A673 (cell line): ENCODE data around the gene LIX1L. TPM values are rescaled to one million over a fixed set of nuclear protein-coding genes. Genes with fewer than 3 reads are reported as not detected.
A peak's percentile ranks its signal among the peaks of the same experiment; 100 is the strongest.

ENCODE experiments used
- BruUV-seq: library from RNA; stranded (reverse); fragments of 400-500 nt; replicated peaks from 2 replicates; lab custom pipeline; 2021; lab: Mats Ljungman, UMichigan
- CTCF ChIA-PET: fragments of 300-600 bp; sonication (Branson Sonifier 250); formaldehyde crosslinking; loops from one replicate; lab custom pipeline; 2022; ENCODE audit warnings: antibody characterized with exemption; lab: Charles Lee
- POLR2A ChIA-PET: fragments of 300-600 bp; sonication (Branson Sonifier 250); formaldehyde crosslinking; loops from one replicate; lab custom pipeline; 2022; ENCODE audit warnings: antibody characterized with exemption; ENCODE audit not compliant: low non-redundant PET; lab: Charles Lee
- DNase-seq: peaks from one replicate; pipeline ENCODE4 v3.0.0-alpha.2; 2015; ENCODE audit warnings: low spot score
- H3K27ac ChIP-seq: fragments of 200-600 bp; sonication (generic); 2 replicates; pipeline ENCODE4 v1.5.1; 2016; ENCODE audit warnings: mixed run types, low read depth, mild to moderate bottlenecking, mixed read lengths, antibody characterized with exemption, low read length; ENCODE audit not compliant: poor library complexity, severe bottlenecking
- H3K27me3 ChIP-seq: fragments of 200-600 bp; sonication (generic); replicated peaks from 2 replicates; pipeline ENCODE4 v1.6.1; 2017; ENCODE audit warnings: mixed run types, low read depth, mild to moderate bottlenecking, mixed read lengths, antibody characterized with exemption, low read length; ENCODE audit not compliant: insufficient read depth, poor library complexity
- H3K36me3 ChIP-seq: fragments of 200-600 bp; sonication (generic); 2 replicates; pipeline ENCODE4 v1.6.1; 2016; ENCODE audit warnings: mixed run types, mild to moderate bottlenecking, mixed read lengths, antibody characterized with exemption, low read length; ENCODE audit not compliant: insufficient read depth, poor library complexity, severe bottlenecking
- H3K4me1 ChIP-seq: fragments of 200-600 bp; sonication (generic); 2 replicates; pipeline ENCODE4 v1.6.1; 2017; ENCODE audit warnings: mixed run types, mild to moderate bottlenecking, mixed read lengths, antibody characterized with exemption, low read length; ENCODE audit not compliant: insufficient read depth, poor library complexity, severe bottlenecking
- H3K4me3 ChIP-seq: fragments of 200-600 bp; sonication (generic); 2 replicates; pipeline ENCODE4 v1.5.1; 2016; ENCODE audit warnings: low read depth, mixed run types, mild to moderate bottlenecking, mixed read lengths, low read length; ENCODE audit not compliant: poor library complexity, severe bottlenecking
- H3K9me3 ChIP-seq: fragments of 200-600 bp; sonication (generic); 2 replicates; pipeline ENCODE4 v1.6.1; 2016; ENCODE audit warnings: mixed run types, low read depth, mild to moderate bottlenecking, mixed read lengths, antibody characterized with exemption, low read length; ENCODE audit not compliant: poor library complexity, severe bottlenecking
- EZH2 ChIP-seq: fragments of 200-600 bp; sonication (generic); IDR thresholded peaks from 2 replicates; pipeline ENCODE4 v1.6.1; 2017; ENCODE audit warnings: borderline replicate concordance, low read depth, mild to moderate bottlenecking, mixed read lengths, antibody characterized with exemption, low read length; ENCODE audit not compliant: poor library complexity, severe bottlenecking
- intact Hi-C: fragments of 100-400 bp; cut with micrococcal nuclease; formaldehyde crosslinking; loops from one replicate; pipeline ENCODE4 v1.10.0; 2022; ENCODE audit not compliant: unreplicated experiment
- total RNA-seq: library from RNA; stranded (reverse); gene quantifications from 2 replicates; pipeline ENCODE4 v1.2.3, GENCODE V29; 2021
- TF ChIP-seq, protein P1 (sequence below): fragments of 300-800, 200-600 bp; sonication (generic); conservative IDR thresholded peaks from 2 replicates; pipeline ENCODE4 v1.5.1; 2017; ENCODE audit warnings: low read depth, mild to moderate bottlenecking, antibody characterized with exemption, low read length, moderate library complexity, mixed read lengths

LIX1L gene
- total RNA-seq, 1 experiment from 2014 or later = 40.1 TPM

DNA sequence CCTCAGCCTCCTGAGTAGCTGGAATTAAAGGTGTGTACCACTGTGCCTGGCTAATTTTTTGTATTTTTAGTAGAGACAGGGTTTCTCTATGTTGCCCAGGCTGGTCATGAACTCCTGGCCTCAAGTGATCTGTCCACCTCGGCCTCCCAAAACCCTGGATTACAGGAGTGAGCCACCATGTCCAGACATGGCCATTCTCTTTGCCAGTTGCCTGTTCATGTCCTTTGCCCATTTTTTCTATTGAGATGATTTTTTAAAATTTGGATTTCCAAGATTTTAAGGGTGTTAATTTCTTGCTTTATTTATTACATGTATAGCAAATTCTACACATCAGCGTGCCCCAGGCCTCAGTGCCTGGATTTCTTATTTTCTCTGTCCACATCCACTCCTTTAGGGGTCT is 9.5 kb upstream of the LIX1L start:
- ChIA-PET CTCF (no interaction called here), POLR2A (no interaction called here)
- no peaks in the 10 kb centered on the region for H3K27me3 ChIP-seq
- TF ChIP-seq EZH2 = no peak
- TF ChIP-seq, protein P1, sequence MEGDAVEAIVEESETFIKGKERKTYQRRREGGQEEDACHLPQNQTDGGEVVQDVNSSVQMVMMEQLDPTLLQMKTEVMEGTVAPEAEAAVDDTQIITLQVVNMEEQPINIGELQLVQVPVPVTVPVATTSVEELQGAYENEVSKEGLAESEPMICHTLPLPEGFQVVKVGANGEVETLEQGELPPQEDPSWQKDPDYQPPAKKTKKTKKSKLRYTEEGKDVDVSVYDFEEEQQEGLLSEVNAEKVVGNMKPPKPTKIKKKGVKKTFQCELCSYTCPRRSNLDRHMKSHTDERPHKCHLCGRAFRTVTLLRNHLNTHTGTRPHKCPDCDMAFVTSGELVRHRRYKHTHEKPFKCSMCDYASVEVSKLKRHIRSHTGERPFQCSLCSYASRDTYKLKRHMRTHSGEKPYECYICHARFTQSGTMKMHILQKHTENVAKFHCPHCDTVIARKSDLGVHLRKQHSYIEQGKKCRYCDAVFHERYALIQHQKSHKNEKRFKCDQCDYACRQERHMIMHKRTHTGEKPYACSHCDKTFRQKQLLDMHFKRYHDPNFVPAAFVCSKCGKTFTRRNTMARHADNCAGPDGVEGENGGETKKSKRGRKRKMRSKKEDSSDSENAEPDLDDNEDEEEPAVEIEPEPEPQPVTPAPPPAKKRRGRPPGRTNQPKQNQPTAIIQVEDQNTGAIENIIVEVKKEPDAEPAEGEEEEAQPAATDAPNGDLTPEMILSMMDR = no peak
- H3K9me3 ChIP-seq = peaks cover 5% of the 10 kb centered on the region
- intact Hi-C loops = no loop called here
- H3K27ac ChIP-seq = no peak overlapping the region
- no peak for DNase-seq
- no peak overlapping the region for H3K4me3 ChIP-seq
- peaks cover 16% of the 10 kb centered on the region for H3K4me1 ChIP-seq
- BruUV-seq = no TSS peak
- H3K36me3 ChIP-seq = no peaks in the 10 kb centered on the region

DNA sequence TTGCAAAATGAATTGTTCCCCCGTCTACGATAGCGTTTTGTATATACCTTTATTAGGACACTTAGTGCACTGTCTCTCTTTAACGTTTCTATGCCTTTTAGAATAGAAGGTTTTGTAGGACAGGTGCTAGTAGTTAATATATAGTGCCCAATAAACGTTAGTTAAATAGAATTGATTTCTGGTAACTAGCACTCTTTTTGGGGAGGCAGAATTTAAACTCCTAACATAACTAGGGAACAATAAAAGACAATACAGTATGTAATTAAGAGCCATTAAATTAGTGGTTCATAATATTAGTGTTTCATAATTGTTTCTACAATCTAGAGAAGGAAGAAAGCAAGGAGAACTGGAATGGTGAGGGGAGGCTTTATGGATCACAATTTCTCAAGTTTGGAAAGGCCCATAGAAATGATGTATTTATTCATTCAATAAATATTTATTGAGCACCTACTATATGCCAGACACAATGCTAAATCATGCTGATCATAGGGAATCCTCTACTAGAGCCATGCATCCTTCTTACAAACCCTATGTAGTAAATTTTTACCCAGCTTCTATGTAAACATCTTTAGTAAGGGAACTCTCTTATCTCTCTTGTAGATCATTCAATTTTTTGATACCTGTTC is 7.4 kb upstream of the LIX1L start:
- peak overlapping the region; percentile 78 for H3K27ac ChIP-seq
- CTCF ChIA-PET = interaction anchor here (1.0 to 1.5 kb wide), 4 partner anchors 12 to 73 kb away, joined by 3 to 8 read pairs (median 4); no protein-coding TSS in a partner anchor
- BruUV-seq = no TSS peak

DNA sequence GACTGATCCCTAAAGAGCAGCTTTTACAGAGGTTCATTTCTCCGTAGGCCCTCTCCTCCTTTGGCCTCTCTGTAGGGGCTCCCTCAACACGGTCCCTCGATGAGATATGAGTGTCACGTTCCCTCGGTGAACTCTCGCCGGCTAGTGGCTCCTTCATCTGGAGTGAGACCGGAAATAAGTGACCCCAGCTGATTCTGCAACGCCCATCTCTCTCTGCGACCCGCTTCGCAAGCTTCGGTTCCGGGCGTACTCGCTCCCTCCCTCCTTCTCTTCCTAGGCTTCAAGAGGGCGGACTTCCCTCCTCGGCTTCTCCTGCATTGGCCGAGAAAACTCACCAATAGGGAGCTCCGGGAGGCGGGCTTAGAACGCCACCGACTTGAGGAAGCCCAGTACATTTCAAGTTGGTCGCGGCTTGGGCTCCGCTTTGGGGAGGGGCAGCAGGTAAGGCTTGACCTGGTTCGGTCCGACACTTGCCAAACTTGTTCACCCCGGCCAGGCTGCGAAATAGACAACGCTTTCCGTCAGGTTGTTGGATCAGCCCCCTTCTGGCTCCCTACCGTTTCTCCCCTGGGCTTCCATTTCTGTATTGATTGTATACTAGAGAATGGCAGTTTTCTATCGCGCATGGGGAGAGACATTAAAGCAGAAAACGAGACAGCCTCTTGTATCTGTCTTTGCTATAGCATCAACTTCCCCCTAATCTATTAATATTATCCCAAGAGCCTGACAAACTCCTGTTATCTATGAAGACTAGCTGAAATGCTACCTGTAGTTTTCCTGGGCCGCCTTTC is 6.7 kb upstream of the LIX1L start, which contains the start of the genes ANKRD34A and POLR3GL:
ANKRD34A (minus strand) TSS at position 248 of the 791 bp plus-strand sequence. CDS start 2,816 bp downstream, outside the sequence.
POLR3GL (plus strand) TSS at position 363 of the 791 bp plus-strand sequence. CDS start 10,176 bp downstream, outside the sequence.
- ChIA-PET CTCF (interaction anchor here (0.9 to 1.5 kb wide), 5 partner anchors 13 to 119 kb away, joined by 3 to 8 read pairs (median 3); partner anchors contain the start of gene NUDT17), POLR2A (interaction anchor here (0.5 to 1.1 kb wide), 3 partner anchors 11 to 106 kb away, joined by 3 to 7 read pairs (median 3); partner anchors contain the start of gene RBM8A)
- Histone ChIP-seq H3K4me3 (peak within 1 kb of the TSS; percentile 71), H3K4me1 (peaks cover 24% of the 10 kb centered on the region), H3K36me3 (no peaks in the 10 kb centered on the region), H3K9me3 (peaks cover 5% of the 10 kb centered on the region), H3K27me3 (no peaks in the 10 kb centered on the region), H3K27ac (peak within 1 kb of the TSS; percentile 78)
- TF ChIP-seq EZH2 = no peak
- TF ChIP-seq, protein P1 = no peak
- intact Hi-C loops = loop anchor here (5.0 kb wide), 1 partner anchor 37 kb away; the partner anchor contains the start of gene RBM8A
- TSS peak; percentile 78 for BruUV-seq
- DNase-seq = peak; percentile 95

More for the DNA sequence above, 7.4 kb upstream of the LIX1L start:
- peaks cover 5% of the 10 kb centered on the region for H3K9me3 ChIP-seq
- peak overlapping the region; percentile 59 for H3K4me3 ChIP-seq
- H3K36me3 ChIP-seq = no peaks in the 10 kb centered on the region
- no peaks in the 10 kb centered on the region for H3K27me3 ChIP-seq
- no peak for DNase-seq
- intact Hi-C loops = no loop called here
- peaks cover 17% of the 10 kb centered on the region for H3K4me1 ChIP-seq
- POLR2A ChIA-PET = interaction anchor here (0.5 to 0.6 kb wide), 2 partner anchors 38 to 107 kb away, joined by 3 read pairs; partner anchors contain the start of gene RBM8A
- no peak for TF ChIP-seq EZH2
- TF ChIP-seq, protein P1 = no peak
